IMR-90 (cell line): ENCODE data around the gene AP5B1. TPM values are rescaled to one million over a fixed set of nuclear protein-coding genes. Genes with fewer than 3 reads are reported as not detected.

Experiments used
- ATAC-seq: fragments of 200-7000 bp; cut with Tn5 transposase; 2 replicates; pipeline ENCODE4 v1.9.1; 2020; ENCODE audit warnings: low read depth, mild to moderate bottlenecking, moderate library complexity
- BruUV-seq: library from RNA; stranded (reverse); fragments of 400-500 nt; replicated peaks from 2 replicates; lab custom pipeline; 2021; lab: Mats Ljungman, UMichigan
- CTCF ChIA-PET: fragments of 300-600 bp; formaldehyde crosslinking; extraction: SDS; loops from one replicate; lab custom pipeline; 2021; ENCODE audit warnings: antibody characterized with exemption; lab: Yijun Ruan, JAX
- POLR2A ChIA-PET: fragments of 300-600 bp; sonication (Branson Sonifier 250); formaldehyde crosslinking; loops from one replicate; lab custom pipeline; 2022; ENCODE audit warnings: antibody characterized with exemption; ENCODE audit not compliant: unreplicated experiment; lab: Charles Lee
- DNase-seq: peaks from one replicate; pipeline ENCODE4 v3.0.0; 2013
- H2AFZ ChIP-seq: replicated peaks from 2 replicates; pipeline ENCODE3; 2013; ENCODE audit warnings: low read length, mild to moderate bottlenecking; ENCODE audit not compliant: poor library complexity
- H2AK5ac ChIP-seq: 2 replicates; pipeline ENCODE4 v1.6.1; 2013; ENCODE audit warnings: low read depth, low read length, inconsistent platforms
- H2AK9ac ChIP-seq: replicated peaks from 2 replicates; pipeline ENCODE3; 2013; ENCODE audit warnings: mild to moderate bottlenecking, low read depth, low read length, moderate library complexity; ENCODE audit not compliant: poor library complexity
- H2BK120ac ChIP-seq: 2 replicates; pipeline ENCODE4 v1.6.1; 2013; ENCODE audit warnings: low read depth, low read length, inconsistent platforms
- H2BK15ac ChIP-seq: 3 replicates; pipeline ENCODE4 v1.6.1; 2013; ENCODE audit warnings: low read depth, low read length, inconsistent platforms
- H2BK20ac ChIP-seq: 2 replicates; pipeline ENCODE4 v1.6.1; 2013; ENCODE audit warnings: low read depth, mild to moderate bottlenecking, inconsistent platforms, low read length, moderate library complexity
- H2BK5ac ChIP-seq: 2 replicates; pipeline ENCODE4 v1.6.1; 2013; ENCODE audit warnings: mild to moderate bottlenecking, low read depth, low read length, inconsistent platforms; ENCODE audit not compliant: poor library complexity, severe bottlenecking
- H3K14ac ChIP-seq: replicated peaks from 2 replicates; pipeline ENCODE4 v1.6.1; 2013; ENCODE audit warnings: low read depth, low read length, inconsistent platforms
- H3K18ac ChIP-seq: 2 replicates; pipeline ENCODE4 v1.6.1; 2013; ENCODE audit warnings: low read depth, low read length, control low read depth
- H3K23ac ChIP-seq: 2 replicates; pipeline ENCODE4 v1.6.1; 2013; ENCODE audit warnings: low read depth, low read length, inconsistent platforms
- H3K27ac ChIP-seq: 2 replicates; pipeline ENCODE4 v1.5.1; 2013; ENCODE audit warnings: mild to moderate bottlenecking, control low read depth, low read length; ENCODE audit not compliant: insufficient read depth
- H3K27me3 ChIP-seq: 2 replicates; pipeline ENCODE4 v1.6.1; 2013; ENCODE audit warnings: low read length; ENCODE audit not compliant: control insufficient read depth, insufficient read depth
- H3K36me3 ChIP-seq: 2 replicates; pipeline ENCODE4 v1.6.1; 2013; ENCODE audit warnings: low read length, mixed read lengths; ENCODE audit not compliant: control insufficient read depth, insufficient read depth
- H3K4ac ChIP-seq: 2 replicates; pipeline ENCODE4 v1.6.1; 2013; ENCODE audit warnings: low read depth, low read length, inconsistent platforms
- H3K4me1 ChIP-seq: 2 replicates; pipeline ENCODE4 v1.6.1; 2013; ENCODE audit warnings: low read length, mixed read lengths; ENCODE audit not compliant: control insufficient read depth, insufficient read depth
- H3K4me2 ChIP-seq: 2 replicates; pipeline ENCODE4 v1.6.1; 2013; ENCODE audit warnings: low read depth, mild to moderate bottlenecking, control low read depth, low read length, moderate library complexity
- H3K4me3 ChIP-seq: 2 replicates; pipeline ENCODE4 v1.5.1; 2013; ENCODE audit warnings: low read depth, mild to moderate bottlenecking, control low read depth, low read length, moderate library complexity; ENCODE audit not compliant: insufficient read depth
- H3K56ac ChIP-seq: 2 replicates; pipeline ENCODE4 v1.6.1; 2013; ENCODE audit warnings: low read length, inconsistent platforms; ENCODE audit not compliant: insufficient read depth; ENCODE audit errors: extremely low read depth
- H3K79me1 ChIP-seq, 2 experiments: 2 replicates each; pipeline ENCODE4 v1.6.1; 2013; ENCODE audit warnings: low read length in 2 of 2, inconsistent platforms in 1 of 2, low read depth in 1 of 2
- H3K9ac ChIP-seq: 2 replicates; pipeline ENCODE4 v1.6.1; 2013; ENCODE audit warnings: low read depth, low read length, control low read depth
- H3K9me1 ChIP-seq: 2 replicates; pipeline ENCODE4 v1.6.1; 2013; ENCODE audit warnings: low read length, inconsistent platforms; ENCODE audit not compliant: insufficient read depth
- H3K9me3 ChIP-seq: 2 replicates; pipeline ENCODE4 v1.6.1; 2013; ENCODE audit warnings: low read length; ENCODE audit not compliant: control insufficient read depth, insufficient read depth
- H4K20me1 ChIP-seq: 2 replicates; pipeline ENCODE4 v1.6.1; 2013; ENCODE audit warnings: low read length, inconsistent platforms; ENCODE audit not compliant: insufficient read depth
- H4K5ac ChIP-seq: 2 replicates; pipeline ENCODE4 v1.6.1; 2013; ENCODE audit warnings: mild to moderate bottlenecking, low read depth, low read length, control low read depth
- H4K8ac ChIP-seq, 2 experiments: 2 replicates each; pipeline ENCODE4 v1.6.1; 2013; ENCODE audit warnings: low read depth in 2 of 2, low read length in 2 of 2, control low read depth in 1 of 2, inconsistent platforms in 1 of 2
- H4K91ac ChIP-seq: 2 replicates; pipeline ENCODE4 v1.6.1; 2013; ENCODE audit warnings: low read depth, low read length, inconsistent platforms; ENCODE audit not compliant: insufficient read depth
- CHD1 ChIP-seq: IDR thresholded peaks from 2 replicates; pipeline ENCODE4 v1.6.1; 2012; ENCODE audit warnings: low read depth, low read length, improper control_type of control experiment
- ELK1 ChIP-seq: fragments of 150-350 bp; IDR thresholded peaks from 2 replicates; pipeline ENCODE4 v1.6.1; 2016; ENCODE audit warnings: low read depth, mild to moderate bottlenecking, low read length, moderate library complexity, borderline replicate concordance
- MAZ ChIP-seq: IDR thresholded peaks from 2 replicates; pipeline ENCODE4 v1.6.1; 2012; ENCODE audit warnings: low read depth, mild to moderate bottlenecking, low read length, improper control_type of control experiment, moderate library complexity, borderline replicate concordance
- MXI1 ChIP-seq: IDR thresholded peaks from 2 replicates; pipeline ENCODE4 v1.6.1; 2012; ENCODE audit warnings: low read depth, mild to moderate bottlenecking, low read length, moderate library complexity, borderline replicate concordance
- RAD21 ChIP-seq: IDR thresholded peaks from 2 replicates; pipeline ENCODE4 v1.6.1; 2012; ENCODE audit warnings: low read length, improper control_type of control experiment
- SMC3 ChIP-seq: fragments of 150-350 bp; IDR thresholded peaks from 2 replicates; pipeline ENCODE4 v1.6.1; 2016; ENCODE audit warnings: low read depth, mild to moderate bottlenecking, antibody characterized with exemption, low read length, moderate library complexity
- WGBS, 2 experiments: methylation state at CpG; one replicate each; pipeline versions ENCODE4 v1.1.5 to v1.1.7; 2013; ENCODE audit warnings: missing lambda C conversion rate in 2 of 2; ENCODE audit not compliant: insufficient read length in 1 of 2; ENCODE audit errors: extremely low coverage in 2 of 2; 5-methylcytosine and 5-hydroxymethylcytosine counted together
- dilution Hi-C: fragments of 300-500 bp; cut with HindIII; formaldehyde crosslinking; loops from one replicate; pipeline ENCODE4 v1.14.3; 2018; ENCODE audit warnings: low sequenced_read_pairs; ENCODE audit not compliant: unreplicated experiment
- in situ Hi-C: fragments of 300-500 bp; cut with MboI; formaldehyde crosslinking; loops from 3 replicates; pipeline ENCODE4 v1.14.3; 2019; ENCODE audit warnings: low sequenced_read_pairs, inconsistent platforms, mixed read lengths
- intact Hi-C: fragments of 100-400 bp; cut with micrococcal nuclease; formaldehyde crosslinking; loops from 2 replicates; pipeline ENCODE4 v1.10.0; 2022
- polyA plus RNA-seq, 3 experiments: library from polyadenylated mRNA; depleted of rRNA; stranded (reverse); fragments of >200 nt; gene quantifications; 2 replicates each; pipeline ENCODE4 v1.2.3, GENCODE V29; 2012; ENCODE audit warnings: low replicate concordance in 1 of 3
- total RNA-seq: library from RNA; depleted of rRNA; stranded (reverse); fragments of >200 nt; gene quantifications from 2 replicates; pipeline ENCODE4 v1.2.3, GENCODE V29; 2012
- TF ChIP-seq, protein P1 (sequence below): conservative IDR thresholded peaks from 2 replicates; pipeline ENCODE4 v1.5.1; 2012; ENCODE audit warnings: mild to moderate bottlenecking, low read depth, low read length, improper control_type of control experiment

The AP5B1 gene
- total and polyA plus RNA-seq, 2 of the 4 experiments (the other 2 are of a cell fraction), result 2.5 to 5.0 TPM

GRCh38 chr11:65779919-65780769 is 632 bp downstream of the AP5B1 start:
- peak overlapping the region; percentile 67 for H3K4me2 ChIP-seq
- WGBS, 2 experiments, result 5% methylated on average over 30 of the region's 76 CpGs; no CpG with 5 or more reads in 1 of the 2 experiments
- dilution Hi-C loops, result no loop called here
- peaks cover 21 to 42% of the 10 kb centered on the region in 2 experiments; a peak in 3 of 4 replicates for H3K79me1 ChIP-seq
- peak overlapping the region; percentile 96 for H2AK5ac ChIP-seq
- peak overlapping the region; percentile 36 for H3K56ac ChIP-seq
- peak overlapping the region; percentile 30 for H4K91ac ChIP-seq
- no peak overlapping the region for H2BK120ac ChIP-seq
- H2AFZ ChIP-seq, result peak overlapping the region; percentile 94
- in situ Hi-C loops, result no loop called here
- H4K5ac ChIP-seq, result peak overlapping the region; percentile 31; the same call in 1 of the 2 replicates
- H4K8ac ChIP-seq, result peak overlapping the region; percentile 84 to 99
- no TSS peak for BruUV-seq
- H3K23ac ChIP-seq, result peak overlapping the region; percentile 19
- CTCF ChIA-PET, result interaction anchor here (0.6 to 1.5 kb wide), 11 partner anchors 14 to 68 kb away, joined by 3 to 10 read pairs (median 3); partner anchors contain the start of genes KAT5 and RNASEH2C
- peak overlapping the region; percentile 10; the same call in 1 of the 2 replicates for H3K18ac ChIP-seq
- peak overlapping the region; percentile 77 for H3K14ac ChIP-seq
- peak overlapping the region; percentile 70 for H3K4ac ChIP-seq
- H2BK5ac ChIP-seq, result peak overlapping the region; percentile 27
- ATAC-seq (peak; percentile 84), DNase-seq (peak; percentile 67)
- no peak overlapping the region for H2BK15ac ChIP-seq
- peak overlapping the region; percentile 64 for H3K27ac ChIP-seq
- no peaks in the 10 kb centered on the region for H3K9me3 ChIP-seq
- TF ChIP-seq MXI1 (0 out of 2 replicates have a peak, but pooled peaks have one; percentile 29), MAZ (peak; percentile 57; the same call in 1 of the 2 replicates), RAD21 (peak; percentile 69), CHD1 (no peak), ELK1 (no peak), SMC3 (peak; percentile 75)
- TF ChIP-seq, protein P1, sequence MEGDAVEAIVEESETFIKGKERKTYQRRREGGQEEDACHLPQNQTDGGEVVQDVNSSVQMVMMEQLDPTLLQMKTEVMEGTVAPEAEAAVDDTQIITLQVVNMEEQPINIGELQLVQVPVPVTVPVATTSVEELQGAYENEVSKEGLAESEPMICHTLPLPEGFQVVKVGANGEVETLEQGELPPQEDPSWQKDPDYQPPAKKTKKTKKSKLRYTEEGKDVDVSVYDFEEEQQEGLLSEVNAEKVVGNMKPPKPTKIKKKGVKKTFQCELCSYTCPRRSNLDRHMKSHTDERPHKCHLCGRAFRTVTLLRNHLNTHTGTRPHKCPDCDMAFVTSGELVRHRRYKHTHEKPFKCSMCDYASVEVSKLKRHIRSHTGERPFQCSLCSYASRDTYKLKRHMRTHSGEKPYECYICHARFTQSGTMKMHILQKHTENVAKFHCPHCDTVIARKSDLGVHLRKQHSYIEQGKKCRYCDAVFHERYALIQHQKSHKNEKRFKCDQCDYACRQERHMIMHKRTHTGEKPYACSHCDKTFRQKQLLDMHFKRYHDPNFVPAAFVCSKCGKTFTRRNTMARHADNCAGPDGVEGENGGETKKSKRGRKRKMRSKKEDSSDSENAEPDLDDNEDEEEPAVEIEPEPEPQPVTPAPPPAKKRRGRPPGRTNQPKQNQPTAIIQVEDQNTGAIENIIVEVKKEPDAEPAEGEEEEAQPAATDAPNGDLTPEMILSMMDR, result peak; percentile 99
- peak overlapping the region; percentile 87 for H3K9ac ChIP-seq
- peaks cover 20% of the 10 kb centered on the region for H4K20me1 ChIP-seq
- no peak overlapping the region for H2BK20ac ChIP-seq
- peaks cover 3% of the 10 kb centered on the region; the same call in 1 of the 2 replicates for H3K4me1 ChIP-seq
- peaks cover 21% of the 10 kb centered on the region; the same call in 1 of the 2 replicates for H3K36me3 ChIP-seq
- H3K4me3 ChIP-seq, result peak overlapping the region; percentile 80
- POLR2A ChIA-PET, result interaction anchor here (0.8 kb wide), 1 partner anchor 13 kb away, joined by 3 read pairs; no protein-coding TSS in a partner anchor
- peaks cover 20% of the 10 kb centered on the region for H3K27me3 ChIP-seq
- peaks cover 7% of the 10 kb centered on the region for H3K9me1 ChIP-seq
- intact Hi-C loops, result loop anchor here (1.0 to 5.0 kb wide), 3 partner anchors 38 to 207 kb away; partner anchors contain the start of gene KAT5
- H2AK9ac ChIP-seq, result peak overlapping the region; percentile 21
